Retinal pigment epithelial cell (primary cell): Measurements from ENCODE around the gene LAMC3.

Experiments used
- DNase-seq: peaks from one replicate; pipeline ENCODE4 v3.0.0-alpha.2; 2010; ENCODE audit warnings: low read depth
- H3K4me3 ChIP-seq: 2 replicates; pipeline ENCODE4 v1.5.1; 2011; ENCODE audit warnings: mild to moderate bottlenecking, low read length, control low read depth, moderate library complexity
- TF ChIP-seq, protein P1 (sequence below): conservative IDR thresholded peaks from 2 replicates; pipeline ENCODE4 v1.5.1; 2011; ENCODE audit warnings: low read depth, low read length, control low read depth, inconsistent platforms

LAMC3 gene

DNA sequence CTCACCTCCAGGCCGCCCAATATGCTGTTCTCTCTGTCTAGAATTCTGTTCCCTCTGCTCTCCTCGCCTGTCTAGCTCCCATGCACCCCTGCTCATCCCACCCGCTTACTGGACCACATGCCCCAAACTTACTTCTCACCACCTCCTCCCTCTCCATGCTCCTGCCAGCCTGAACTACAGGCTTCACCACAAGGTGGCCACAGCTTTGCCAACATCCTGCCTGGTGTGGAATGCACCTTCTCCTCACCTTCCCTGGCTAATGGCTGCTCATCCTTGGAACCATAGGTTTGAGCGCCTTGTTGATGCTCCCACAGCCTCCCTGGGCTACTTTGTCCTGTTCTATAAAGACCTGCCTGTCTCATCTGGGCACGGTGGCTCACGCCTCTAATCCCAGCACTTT, 9.6 kb downstream of the LAMC3 start:
- TF ChIP-seq, protein P1, sequence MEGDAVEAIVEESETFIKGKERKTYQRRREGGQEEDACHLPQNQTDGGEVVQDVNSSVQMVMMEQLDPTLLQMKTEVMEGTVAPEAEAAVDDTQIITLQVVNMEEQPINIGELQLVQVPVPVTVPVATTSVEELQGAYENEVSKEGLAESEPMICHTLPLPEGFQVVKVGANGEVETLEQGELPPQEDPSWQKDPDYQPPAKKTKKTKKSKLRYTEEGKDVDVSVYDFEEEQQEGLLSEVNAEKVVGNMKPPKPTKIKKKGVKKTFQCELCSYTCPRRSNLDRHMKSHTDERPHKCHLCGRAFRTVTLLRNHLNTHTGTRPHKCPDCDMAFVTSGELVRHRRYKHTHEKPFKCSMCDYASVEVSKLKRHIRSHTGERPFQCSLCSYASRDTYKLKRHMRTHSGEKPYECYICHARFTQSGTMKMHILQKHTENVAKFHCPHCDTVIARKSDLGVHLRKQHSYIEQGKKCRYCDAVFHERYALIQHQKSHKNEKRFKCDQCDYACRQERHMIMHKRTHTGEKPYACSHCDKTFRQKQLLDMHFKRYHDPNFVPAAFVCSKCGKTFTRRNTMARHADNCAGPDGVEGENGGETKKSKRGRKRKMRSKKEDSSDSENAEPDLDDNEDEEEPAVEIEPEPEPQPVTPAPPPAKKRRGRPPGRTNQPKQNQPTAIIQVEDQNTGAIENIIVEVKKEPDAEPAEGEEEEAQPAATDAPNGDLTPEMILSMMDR = peak; percentile 47
- no peak for DNase-seq
- no peak overlapping the region for H3K4me3 ChIP-seq

DNA sequence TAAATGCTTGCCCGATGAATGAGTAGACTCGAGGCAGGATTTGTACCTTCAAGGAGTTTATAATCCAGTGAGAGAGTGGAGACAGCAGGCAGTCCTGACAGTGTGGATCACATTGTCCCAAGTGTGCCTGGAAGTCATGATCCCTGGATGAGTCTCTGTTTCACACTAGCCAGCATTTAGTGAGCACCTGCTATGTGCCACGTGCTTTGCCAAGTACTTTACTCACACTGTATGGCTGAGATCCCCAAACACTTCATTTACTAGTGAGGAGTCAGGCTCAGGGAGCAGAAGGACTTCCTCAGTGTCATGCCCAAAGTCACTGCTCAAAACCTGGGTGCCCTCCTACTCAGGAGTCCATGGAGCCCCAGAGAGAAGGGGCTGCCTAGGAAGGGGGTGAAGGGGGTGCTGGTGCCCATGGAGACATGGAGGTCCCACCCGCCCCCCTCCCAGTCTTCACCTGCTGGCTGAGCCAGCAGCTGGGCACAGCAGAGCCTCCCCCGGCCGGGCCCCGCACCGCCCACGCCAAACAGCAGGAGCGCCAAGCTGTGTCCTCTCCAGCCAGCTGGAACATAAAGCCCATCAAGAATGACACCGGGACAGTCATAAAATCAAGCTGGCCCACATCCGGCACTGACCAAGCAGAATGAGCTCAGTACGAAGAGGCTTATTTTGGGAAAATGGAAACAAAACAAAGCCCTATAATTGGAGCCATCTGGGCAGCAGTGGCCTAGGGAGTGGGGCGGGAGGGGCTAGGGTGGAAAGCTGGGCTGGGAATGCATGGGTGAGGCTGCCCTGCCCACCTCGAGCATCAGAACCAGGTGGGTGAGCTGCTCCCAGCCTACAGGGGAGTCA, 10.6 kb downstream of the LAMC3 start:
- H3K4me3 ChIP-seq = no peak overlapping the region
- TF ChIP-seq, protein P1 = no peak
- DNase-seq = no peak

DNA sequence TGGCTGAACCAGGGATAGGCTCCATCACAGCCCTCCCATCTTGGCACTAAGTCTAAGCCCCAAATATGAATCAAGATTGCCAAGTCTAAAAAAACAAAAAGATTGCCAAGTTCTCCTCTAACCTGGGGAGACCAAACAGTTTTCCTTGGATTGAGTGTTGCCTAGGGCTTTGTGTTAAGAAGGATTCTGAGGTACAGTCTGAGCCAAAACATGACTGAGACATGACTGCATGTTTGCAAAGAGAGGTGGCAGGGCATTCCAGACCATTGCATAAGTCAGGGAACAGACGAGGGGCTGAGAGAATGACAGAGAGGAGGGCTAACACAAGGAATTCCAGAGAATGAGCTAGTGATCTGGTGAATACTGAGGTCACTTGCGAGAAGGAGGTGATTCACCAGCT, 11.4 kb downstream of the LAMC3 start:
- no peak overlapping the region for H3K4me3 ChIP-seq
- no peak for DNase-seq
- TF ChIP-seq, protein P1 = no peak

DNA sequence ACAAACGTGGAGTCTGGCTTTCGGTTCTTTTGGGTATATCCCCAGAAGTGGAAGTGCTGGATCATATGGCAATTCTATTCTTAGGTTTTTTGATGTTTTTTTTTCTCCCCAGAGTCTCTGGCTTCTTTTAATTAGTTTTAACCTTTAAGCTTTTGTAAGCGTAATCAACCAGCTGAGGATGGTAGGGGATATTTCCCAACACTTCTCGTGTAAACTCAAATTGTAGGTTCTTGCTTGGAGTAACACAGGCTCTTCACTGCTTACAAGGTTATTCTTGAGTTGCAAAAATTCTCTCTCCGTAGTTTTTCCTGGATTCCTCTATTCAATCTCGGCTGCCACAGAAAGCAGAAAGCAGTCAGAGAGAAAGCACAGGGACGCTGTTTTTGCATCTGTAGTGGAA, 11.9 kb downstream of the LAMC3 start:
- H3K4me3 ChIP-seq = no peak overlapping the region
- TF ChIP-seq, protein P1 = no peak
- DNase-seq = no peak

DNA sequence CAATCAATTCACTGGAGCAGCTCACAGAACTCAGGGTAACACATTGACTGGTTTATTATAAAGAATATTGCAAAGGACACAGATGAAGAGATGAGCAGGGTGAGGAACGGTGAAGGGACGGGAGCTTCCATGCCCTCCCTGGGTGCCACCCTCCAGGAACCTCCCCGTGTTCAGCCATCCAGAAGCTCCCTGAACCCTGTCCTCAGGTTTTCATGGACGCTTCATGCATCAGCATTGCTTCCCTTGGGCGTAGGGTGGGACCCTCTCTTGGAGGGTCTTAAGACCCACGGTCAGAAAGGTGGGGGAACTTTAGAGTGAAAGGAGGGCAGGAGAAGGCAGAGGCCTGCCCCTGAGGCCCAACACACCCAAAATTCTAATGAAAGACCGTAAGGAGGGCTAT, 12.8 kb downstream of the LAMC3 start:
- DNase-seq = no peak
- no peak overlapping the region for H3K4me3 ChIP-seq
- TF ChIP-seq, protein P1 = no peak

DNA sequence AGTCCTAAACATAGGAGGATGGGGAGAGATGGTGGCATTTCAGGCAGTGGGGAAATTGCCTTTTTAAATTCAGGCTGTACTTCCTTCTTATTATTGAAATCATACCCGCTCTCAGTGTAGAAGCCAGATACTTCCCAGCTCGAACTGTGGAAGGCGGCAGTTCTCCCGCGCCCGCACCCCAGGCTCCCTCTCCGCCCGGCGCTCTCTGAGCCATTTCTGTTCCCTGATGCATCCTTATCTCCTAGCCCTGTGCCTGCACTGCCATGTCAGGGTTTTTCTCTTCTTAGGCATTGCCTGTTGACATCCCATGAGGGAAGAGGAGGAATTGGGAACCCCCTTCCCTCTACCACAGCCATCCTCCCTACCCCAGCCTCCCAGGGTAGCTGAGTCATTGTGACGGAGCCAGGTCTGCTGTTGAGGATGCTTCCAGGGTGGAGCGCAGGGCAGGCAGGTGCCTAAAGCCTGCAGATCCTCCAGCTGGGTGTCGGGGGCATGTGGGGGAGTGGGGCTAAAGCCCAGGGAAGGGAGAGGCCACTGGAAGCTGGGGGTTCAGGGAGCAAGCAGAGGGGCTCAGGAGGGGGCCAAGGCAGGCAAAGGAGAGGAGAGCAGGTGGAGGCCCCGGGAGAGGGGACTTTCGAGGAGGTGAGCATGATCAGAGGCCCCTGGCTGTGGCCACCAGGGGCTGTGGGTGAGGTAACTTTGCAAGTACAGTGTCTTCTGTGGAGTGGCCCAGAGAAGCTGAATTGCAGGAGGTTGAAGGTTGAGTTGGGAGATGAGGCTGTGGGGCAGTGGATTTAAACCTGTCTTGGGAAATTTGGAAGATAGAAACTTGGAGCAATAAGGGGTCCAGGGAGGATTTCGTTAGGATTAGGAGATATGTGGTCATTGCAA, 16.2 kb downstream of the LAMC3 start:
- H3K4me3 ChIP-seq = no peak overlapping the region
- TF ChIP-seq, protein P1 = no peak
- DNase-seq = no peak
